Activated T-cell treated with anti-CD3 and anti-CD28 coated beads for 24 hours (primary cell): Measurements from ENCODE around the gene POLD1.
"Not testable (repeated sequence)": the region's sequence is repeated elsewhere in the genome, so short reads cannot be mapped to it uniquely, and the experiment has no call there.

Experiments
- DNase-seq: peaks from one replicate; pipeline ENCODE4 v3.0.0-alpha.2; 2020; ENCODE audit warnings: low read depth

Gene POLD1

DNA sequence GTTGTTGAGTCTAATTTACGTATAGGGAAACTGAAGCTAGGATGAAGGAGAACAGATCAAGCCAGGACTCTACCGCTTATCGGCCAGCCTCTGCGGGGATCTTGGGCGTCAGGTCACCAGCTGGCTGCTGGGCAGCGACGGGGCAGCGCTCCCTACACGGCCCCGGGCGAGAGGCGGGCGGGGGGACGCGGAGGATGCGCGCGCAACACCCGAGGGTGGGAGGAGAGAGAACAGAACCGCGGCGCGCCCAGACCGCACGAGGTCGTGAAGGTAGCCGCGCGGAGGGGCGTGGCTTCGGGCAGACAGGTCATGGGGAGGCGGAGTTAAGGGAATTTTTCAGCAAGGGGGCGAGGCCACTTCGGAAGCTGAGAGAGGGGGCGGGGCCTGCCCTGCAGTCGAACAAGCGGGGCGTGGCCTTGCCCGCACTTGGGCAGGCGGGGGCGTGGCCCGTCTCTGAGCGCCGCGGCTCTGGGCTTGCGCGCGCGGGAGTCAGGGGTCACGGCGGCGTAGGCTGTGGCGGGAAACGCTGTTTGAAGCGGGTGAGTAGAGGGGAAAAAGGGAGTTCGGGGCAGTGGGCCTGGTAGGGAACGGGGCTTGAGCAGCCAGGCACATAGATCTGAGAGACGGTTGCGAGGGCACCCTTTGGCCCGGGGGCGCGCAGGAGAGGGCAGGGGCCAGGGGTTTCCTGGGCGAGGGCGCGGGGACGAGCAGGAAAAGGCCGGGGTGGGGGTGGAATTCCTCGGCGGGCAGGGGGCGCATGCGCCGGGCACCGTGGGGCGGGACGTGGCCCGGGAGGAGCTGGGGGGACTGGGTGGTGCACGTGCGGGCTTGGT is at the start of gene POLD1:
Gene POLD1, plus strand, starts transcription at position 496 of the 833 bp plus-strand sequence. CDS start 14,505 bp downstream, outside the sequence.
- DNase-seq, result peak; percentile 99

- DNase-seq, result no peak
Observed at GRCh38 chr19:50334741-50335421, 49.3 kb upstream of the POLD1 start.

- not testable (repeated sequence) for DNase-seq
Observed at GRCh38 chr19:50337031-50337430, 47.1 kb upstream of the POLD1 start.

- DNase-seq, result no peak
Observed at GRCh38 chr19:50340331-50340730, 43.8 kb upstream of the POLD1 start.

DNA sequence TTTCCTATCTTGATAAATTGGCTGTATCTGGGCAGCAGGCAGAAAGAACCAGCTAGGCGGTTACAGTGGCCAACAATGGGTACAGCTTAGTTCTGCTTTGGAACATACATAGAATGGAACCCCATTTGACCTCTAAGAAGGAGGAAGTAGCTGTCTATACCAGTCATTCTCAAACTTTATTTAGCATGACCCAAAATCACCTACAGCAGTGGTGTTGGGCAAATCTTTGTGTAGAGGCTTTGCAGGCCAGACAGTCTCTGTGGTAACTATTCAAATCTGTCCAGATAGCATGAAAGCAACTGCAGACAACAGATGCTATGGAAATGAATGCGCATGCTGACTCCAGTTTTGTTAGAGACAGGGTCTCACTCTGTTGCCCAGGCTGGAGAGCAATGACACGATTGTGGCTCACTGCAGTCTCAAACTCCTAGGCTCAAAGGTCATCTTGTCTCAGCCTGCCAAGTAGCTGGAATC is 43.0 kb upstream of the POLD1 start:
- DNase-seq, result no peak

GRCh38 chr19:50344661-50345318 is 39.4 kb upstream of the POLD1 start:
- DNase-seq, result no peak

- DNase-seq, result not testable (repeated sequence)
Observed at GRCh38 chr19:50347089-50347581, 37.0 kb upstream of the POLD1 start.

- no peak for DNase-seq
Observed at GRCh38 chr19:50349277-50350057, 34.7 kb upstream of the POLD1 start.

GRCh38 chr19:50352242-50352641 is 31.9 kb upstream of the POLD1 start:
- DNase-seq, result no peak

DNA sequence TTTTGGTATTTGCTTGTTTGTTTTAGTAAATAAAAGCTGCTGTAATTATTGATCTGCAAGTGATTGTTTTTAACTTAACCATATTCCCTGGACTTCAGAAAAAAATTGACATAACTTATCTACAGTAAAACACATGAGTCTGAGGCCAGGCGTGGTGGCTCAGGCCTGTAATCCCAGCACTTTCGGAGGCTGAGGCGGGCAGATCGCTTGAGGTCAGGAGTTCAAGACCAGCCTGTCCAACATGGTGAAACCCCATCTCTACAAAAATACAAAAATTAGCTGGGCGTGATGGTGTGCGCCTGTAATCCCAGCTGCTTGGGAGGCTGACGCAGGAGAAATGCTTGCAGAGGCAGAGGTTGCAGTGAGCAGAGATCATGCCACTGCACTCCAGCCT is 30.7 kb upstream of the POLD1 start:
- DNase-seq, result not testable (repeated sequence)

- no peak for DNase-seq
Observed at GRCh38 chr19:50356691-50357177, 27.4 kb upstream of the POLD1 start.

DNA sequence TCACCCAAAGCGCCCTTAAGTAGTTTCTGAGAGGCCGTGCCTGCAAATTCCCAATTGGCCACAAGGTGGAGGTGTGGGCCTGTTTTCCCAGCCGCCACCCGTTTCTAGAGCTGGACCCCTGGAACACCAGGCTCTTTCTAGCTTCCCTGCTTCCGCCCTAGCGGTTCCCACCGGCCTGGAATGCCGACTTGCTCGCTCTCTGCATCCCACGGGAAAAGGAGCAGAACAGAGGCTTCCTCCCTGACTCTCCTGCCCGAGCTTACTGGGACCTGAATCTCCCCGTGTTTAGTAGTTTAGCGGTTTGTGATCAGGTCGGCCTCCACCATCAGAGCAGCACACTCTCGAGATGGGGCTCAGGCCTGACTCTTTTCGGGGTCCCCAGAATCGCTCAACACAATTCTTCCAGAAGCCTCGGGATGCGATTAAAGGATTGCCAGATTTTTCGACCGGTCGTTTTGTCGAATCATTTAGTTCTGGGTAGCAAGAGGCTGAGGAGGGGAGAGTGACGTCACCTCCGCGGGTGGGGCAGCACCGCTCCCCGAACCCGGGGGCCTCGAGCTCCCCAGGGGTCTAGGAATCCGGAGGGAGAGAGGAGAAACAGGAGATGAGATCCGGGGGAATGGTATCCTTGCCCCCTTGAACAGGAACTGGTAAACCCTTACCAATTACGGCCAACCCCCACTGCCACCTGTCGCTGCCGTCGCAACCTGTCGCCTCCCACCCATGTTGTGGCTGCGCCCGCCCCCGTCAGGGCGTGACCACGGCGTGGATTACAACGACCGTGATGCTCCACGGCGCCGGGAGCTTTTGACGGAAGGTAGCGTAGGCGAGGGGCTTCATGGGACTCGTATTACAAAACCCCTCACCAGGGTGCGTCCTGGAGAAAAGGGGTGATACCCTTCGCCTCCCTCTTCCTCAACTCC is 26.7 kb upstream of the POLD1 start:
- peak; percentile 78 for DNase-seq

GRCh38 chr19:50358483-50359327 is 25.4 kb upstream of the POLD1 start:
- DNase-seq, result peak; percentile 69

- DNase-seq, result no peak
Observed at GRCh38 chr19:50359328-50359818, 24.8 kb upstream of the POLD1 start.

GRCh38 chr19:50361290-50362029 is 22.7 kb upstream of the POLD1 start:
- no peak for DNase-seq

DNA sequence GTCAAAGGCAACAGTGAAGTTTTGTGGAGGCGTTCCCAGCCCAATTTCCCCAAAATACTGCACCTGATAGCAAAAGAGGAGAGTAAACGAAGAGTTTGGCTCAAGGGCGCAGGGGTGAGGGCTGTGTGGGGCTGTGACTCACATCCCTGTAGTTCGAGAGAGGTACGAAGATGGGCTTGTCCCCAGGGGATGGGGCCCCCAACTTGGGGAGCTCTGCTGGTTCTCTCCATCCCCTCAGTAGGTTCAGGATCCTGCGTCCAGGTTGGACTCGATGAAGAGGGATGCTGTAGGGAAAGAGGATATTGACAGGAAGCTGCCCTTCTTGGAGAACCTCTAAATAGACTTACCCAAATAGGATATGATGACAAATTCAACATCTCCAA is 22.1 kb upstream of the POLD1 start:
- DNase-seq, result no peak

- peak; percentile 43 for DNase-seq
Observed at GRCh38 chr19:50362656-50363424, 21.3 kb upstream of the POLD1 start.
